Activated B cell treated with CpG ODN at 0.5 μM for 24 hours (primary cell): Measurements from ENCODE around the gene PBOV1. TPM values are rescaled to one million over a fixed set of nuclear protein-coding genes. Genes with fewer than 3 reads are reported as not detected.

Experiments used
- ATAC-seq: fragments of 200-7000 bp; cut with Tn5 transposase; one replicate; pipeline ENCODE4 v1.10.0; 2021; ENCODE audit warnings: low read depth, mild to moderate bottlenecking, moderate library complexity
- CTCF ChIA-PET: fragments of 350-600 bp; sonication (Branson Sonifier 250); formaldehyde crosslinking; loops from one replicate; lab custom pipeline; 2021; ENCODE audit warnings: antibody characterized with exemption; lab: Charles Lee
- POLR2A ChIA-PET: fragments of 350-600 bp; sonication (Branson Sonifier 250); formaldehyde crosslinking; loops from one replicate; lab custom pipeline; 2021; ENCODE audit warnings: antibody characterized with exemption; lab: Charles Lee
- DNase-seq: peaks from one replicate; pipeline ENCODE4 v3.0.0; 2022
- H3K27ac Mint-ChIP-seq: one replicate; pipeline ENCODE4 v1.8.0; 2020; ENCODE audit warnings: mixed read lengths
- H3K27me3 Mint-ChIP-seq: one replicate; pipeline ENCODE4 v1.8.0; 2021; ENCODE audit warnings: mixed read lengths
- H3K36me3 Mint-ChIP-seq: one replicate; pipeline ENCODE4 v1.8.0; 2021; ENCODE audit warnings: low read depth, mixed read lengths
- H3K4me1 Mint-ChIP-seq: one replicate; pipeline ENCODE4 v1.8.0; 2021; ENCODE audit warnings: mixed read lengths
- H3K4me3 Mint-ChIP-seq: one replicate; pipeline ENCODE4 v1.8.0; 2020; ENCODE audit warnings: mild to moderate bottlenecking, mixed read lengths
- H3K9me3 Mint-ChIP-seq: one replicate; pipeline ENCODE4 v1.8.0; 2020; ENCODE audit warnings: mixed read lengths
- CTCF ChIP-seq: fragments of 200-600 bp; IDR thresholded peaks from one replicate; pipeline ENCODE4 v1.8.0; 2022; ENCODE audit warnings: antibody characterized with exemption, mild to moderate bottlenecking
- intact Hi-C: fragments of 100-400 bp; cut with micrococcal nuclease; formaldehyde crosslinking; loops from one replicate; pipeline ENCODE4 v1.15.1; 2024
- total RNA-seq: library from RNA; stranded (reverse); gene quantifications from 2 replicates; pipeline ENCODE4 v1.2.3, GENCODE V29; 2022

Gene PBOV1
- total RNA-seq, 1 donor from 2014 or later: not detected

DNA sequence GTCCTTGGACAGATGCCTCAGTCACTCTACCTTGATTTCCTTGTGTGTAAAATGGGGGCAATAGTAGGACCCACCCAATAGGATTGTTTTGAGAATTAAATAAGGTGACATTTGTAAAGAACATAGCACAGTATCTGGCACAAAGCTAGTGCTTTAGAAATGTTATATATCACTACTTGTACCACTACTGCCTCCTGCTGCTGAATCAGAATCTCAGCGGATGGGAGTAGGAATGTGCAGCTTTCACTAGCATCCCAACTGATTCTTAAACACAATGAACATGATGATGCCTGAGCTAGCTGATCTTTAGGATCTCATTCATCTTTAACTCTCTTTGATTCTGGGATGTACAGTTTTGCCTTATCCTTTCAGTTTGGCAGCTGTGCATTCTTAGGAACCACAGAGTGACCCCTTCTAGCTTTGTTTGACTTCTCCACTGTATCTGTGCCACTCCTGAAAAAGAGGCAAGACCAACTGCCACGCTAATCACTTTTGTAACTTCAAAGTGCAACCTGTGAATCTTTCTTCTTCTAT lies 7.2 kb downstream of the PBOV1 start:
- no peak overlapping the region for H3K27ac Mint-ChIP-seq
- POLR2A ChIA-PET: no interaction called here
- no peak for TF ChIP-seq CTCF
- H3K9me3 Mint-ChIP-seq: no peaks in the 10 kb centered on the region
- intact Hi-C loops: no loop called here
- no peaks in the 10 kb centered on the region for H3K4me1 Mint-ChIP-seq
- CTCF ChIA-PET: no interaction called here
- H3K36me3 Mint-ChIP-seq: no peaks in the 10 kb centered on the region
- no peak for ATAC-seq
- no peak overlapping the region for H3K4me3 Mint-ChIP-seq
- peaks cover 12% of the 10 kb centered on the region for H3K27me3 Mint-ChIP-seq
- DNase-seq: no peak

- peaks cover 7% of the 10 kb centered on the region for H3K27me3 Mint-ChIP-seq
- intact Hi-C loops: no loop called here
- ATAC-seq (no peak), DNase-seq (no peak)
- no peak for TF ChIP-seq CTCF
- H3K4me3 Mint-ChIP-seq: no peak overlapping the region
- CTCF ChIA-PET: no interaction called here
- H3K4me1 Mint-ChIP-seq: no peaks in the 10 kb centered on the region
- H3K9me3 Mint-ChIP-seq: no peaks in the 10 kb centered on the region
- POLR2A ChIA-PET: no interaction called here
- H3K36me3 Mint-ChIP-seq: no peaks in the 10 kb centered on the region
- H3K27ac Mint-ChIP-seq: no peak overlapping the region
These were observed 11.4 kb downstream of the PBOV1 start for GRCh38 chr6:138206862-138207261.

GRCh38 chr6:138205437-138206094 lies 12.7 kb downstream of the PBOV1 start:
- Mint-ChIP-seq H3K4me3 (no peak overlapping the region), H3K9me3 (no peaks in the 10 kb centered on the region), H3K27ac (no peak overlapping the region), H3K4me1 (no peaks in the 10 kb centered on the region), H3K27me3 (peaks cover 11% of the 10 kb centered on the region), H3K36me3 (no peaks in the 10 kb centered on the region)
- intact Hi-C loops: no loop called here
- ATAC-seq (no peak), DNase-seq (no peak)
- CTCF ChIA-PET: no interaction called here
- POLR2A ChIA-PET: no interaction called here
- no peak for TF ChIP-seq CTCF

DNA sequence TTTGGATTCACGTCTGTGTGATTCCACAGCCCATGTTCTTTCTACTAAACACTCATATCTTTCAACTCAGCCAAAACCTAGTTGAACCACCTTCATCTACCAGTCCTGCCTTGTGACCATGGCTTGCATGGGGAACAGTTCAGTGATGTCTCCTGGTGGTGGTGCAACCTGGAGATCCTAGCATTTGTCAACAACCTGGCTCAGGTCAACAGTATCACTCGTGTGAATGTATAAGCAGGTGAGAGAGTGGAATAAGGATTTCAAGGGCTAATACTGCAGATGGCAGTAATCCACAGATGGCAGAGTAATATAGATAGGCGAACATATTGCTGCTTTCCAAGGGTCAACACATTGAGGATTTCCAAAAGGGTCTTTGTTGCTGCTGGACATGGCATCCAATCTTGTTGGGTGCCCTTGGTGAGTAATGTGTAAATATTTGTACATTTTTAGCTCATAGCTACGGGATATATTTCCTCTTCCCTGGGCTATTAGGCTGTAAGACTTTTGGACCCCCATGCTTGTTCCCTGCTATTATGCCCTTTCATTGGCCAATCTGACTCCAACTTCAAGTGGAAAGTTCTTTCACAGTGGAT lies 13.4 kb downstream of the PBOV1 start:
- Mint-ChIP-seq H3K27me3 (peaks cover 11% of the 10 kb centered on the region), H3K4me1 (no peaks in the 10 kb centered on the region)
- POLR2A ChIA-PET: no interaction called here

More for the DNA sequence above, 13.4 kb downstream of the PBOV1 start:
- intact Hi-C loops: no loop called here
- Mint-ChIP-seq H3K36me3 (no peaks in the 10 kb centered on the region), H3K27ac (no peak overlapping the region), H3K9me3 (peaks cover 3% of the 10 kb centered on the region), H3K4me3 (no peak overlapping the region)
- no peak for TF ChIP-seq CTCF
- CTCF ChIA-PET: no interaction called here
- DNase-seq: no peak
- no peak for ATAC-seq
